HCT116 (cell line): Measurements from ENCODE around the gene ZNF730.

ENCODE experiments used
- CTCF ChIP-seq, 3 experiments: fragments of 200-600 bp in 1 of 3; sonication (generic) in 1 of 3; IDR thresholded peaks in 2 of 3; conservative IDR thresholded peaks in 1 of 3; 2 replicates each; pipeline ENCODE4 v1.5.1; 2012 to 2017; ENCODE audit warnings: low read depth in 2 of 3, low read length in 2 of 3, antibody characterized with exemption in 1 of 3, borderline replicate concordance in 1 of 3, control low read depth in 1 of 3, mild to moderate bottlenecking in 1 of 3, mixed read lengths in 1 of 3, mixed run types in 1 of 3, moderate library complexity in 1 of 3; ENCODE audit not compliant: insufficient read depth in 1 of 3
- ELF1 ChIP-seq: IDR thresholded peaks from 2 replicates; pipeline ENCODE4 v1.6.1; 2012; ENCODE audit warnings: low read depth, borderline replicate concordance
- EZH2 ChIP-seq: fragments of 200-600 bp; sonication (generic); IDR thresholded peaks from 2 replicates; pipeline ENCODE4 v1.6.1; 2017; ENCODE audit warnings: antibody characterized with exemption, mixed run types
- MAX ChIP-seq: IDR thresholded peaks from 2 replicates; pipeline ENCODE4 v1.6.1; 2012
- POLR2A ChIP-seq: IDR thresholded peaks from 2 replicates; pipeline ENCODE4 v1.7.0; 2011; ENCODE audit warnings: borderline replicate concordance; ENCODE audit not compliant: insufficient read depth, insufficient read length; ENCODE audit errors: extremely low read depth
- ZBTB33 ChIP-seq: IDR thresholded peaks from 2 replicates; pipeline ENCODE4 v1.6.1; 2011; ENCODE audit warnings: mild to moderate bottlenecking, low read length, moderate library complexity; ENCODE audit not compliant: insufficient replicate concordance; ENCODE audit errors: extremely low read depth

- TF ChIP-seq EZH2 (no peak), CTCF (IDR thresholded peaks at IDR 0.05 in 2 of 3, conservative IDR thresholded peaks at IDR 0.05 in 1 of 3; ENCODE audit: borderline replicate concordance in 1 of 3, insufficient read depth in 1 of 3, low read depth in 2 of 3, low read length in 2 of 3) (no peak), POLR2A (no peak), MAX (no peak), ZBTB33 (no peak), ELF1 (no peak)
Measured at GRCh38 chr19:23093832-23094231, 23.0 kb upstream of the ZNF730 start.
